ENCODE results near the gene CYP2U1. TPM values are rescaled to one million over a fixed set of nuclear protein-coding genes. Genes with fewer than 3 reads are reported as not detected.

Gene CYP2U1
- total RNA-seq, 4 donors from 2014 or later: 9.2 to 15.6 (median 14.4) TPM

GRCh38 chr4:107988763-107989035 is 57.4 kb downstream of the CYP2U1 start:
- TF ChIP-seq CTCF (IDR thresholded peaks at IDR 0.05): no peak
- ATAC-seq (ENCODE audit: low FRiP score): no peak
- DNase-seq (ENCODE audit: low spot score): no peak

GRCh38 chr4:107989162-107989536 is 57.8 kb downstream of the CYP2U1 start:
- ATAC-seq (ENCODE audit: low FRiP score) (peak; percentile 10), DNase-seq (ENCODE audit: low spot score) (no peak)
- no peak for TF ChIP-seq CTCF (IDR thresholded peaks at IDR 0.05)

- DNase-seq (ENCODE audit: low spot score) (peak; percentile 75), ATAC-seq (ENCODE audit: low FRiP score) (peak; percentile 100)
- no peak for TF ChIP-seq CTCF (IDR thresholded peaks at IDR 0.05)
These were observed 58.4 kb downstream of the CYP2U1 start, which contains the start of gene HADH for GRCh38 chr4:107989537-107990386. Gene HADH, plus strand, starts transcription at chr4:107989889. Its CDS starts 44 bp downstream, at chr4:107989933.

GRCh38 chr4:107991945-107992630 is 60.7 kb downstream of the CYP2U1 start:
- no peak for ATAC-seq (ENCODE audit: low FRiP score)
- no peak for DNase-seq (ENCODE audit: low spot score)
- no peak for TF ChIP-seq CTCF (IDR thresholded peaks at IDR 0.05)

- DNase-seq (ENCODE audit: low spot score) (no peak), ATAC-seq (ENCODE audit: low FRiP score) (no peak)
- TF ChIP-seq CTCF (IDR thresholded peaks at IDR 0.05): no peak
These were observed 62.6 kb downstream of the CYP2U1 start for GRCh38 chr4:107993969-107994368.

GRCh38 chr4:107994894-107995293 is 63.5 kb downstream of the CYP2U1 start:
- TF ChIP-seq CTCF (IDR thresholded peaks at IDR 0.05): no peak
- ATAC-seq (ENCODE audit: low FRiP score): no peak
- no peak for DNase-seq (ENCODE audit: low spot score)
